ENCODE results near the gene TMEM178A.
"Not testable (repeated sequence)": the region's sequence is repeated elsewhere in the genome, so short reads cannot be mapped to it uniquely, and the experiment has no call there.

The TMEM178A gene

GRCh38 chr2:39665811-39666490, at the start of gene TMEM178A:
TMEM178A (plus strand) TSS chr2:39665917; CDS start chr2:39665975, 58 bp downstream.
- no peak for DNase-seq

- DNase-seq: no peak
Measured at GRCh38 chr2:39618236-39618635, 47.5 kb upstream of the TMEM178A start.

GRCh38 chr2:39618736-39619135, 47.0 kb upstream of the TMEM178A start:
- DNase-seq: no peak

GRCh38 chr2:39620067-39620466, 45.6 kb upstream of the TMEM178A start:
- no peak for DNase-seq

- DNase-seq: no peak
Measured at GRCh38 chr2:39621596-39621995, 44.1 kb upstream of the TMEM178A start.

GRCh38 chr2:39622860-39623259, 42.9 kb upstream of the TMEM178A start:
- no peak for DNase-seq

GRCh38 chr2:39623917-39624316, 41.8 kb upstream of the TMEM178A start:
- peak; percentile 45 for DNase-seq

- no peak for DNase-seq
Measured at GRCh38 chr2:39625193-39625926, 40.4 kb upstream of the TMEM178A start.

- no peak for DNase-seq
Measured at GRCh38 chr2:39625927-39626270, 39.8 kb upstream of the TMEM178A start.

- not testable (repeated sequence) for DNase-seq
Measured at GRCh38 chr2:39628346-39628745, 37.4 kb upstream of the TMEM178A start.

GRCh38 chr2:39629646-39630045, 36.1 kb upstream of the TMEM178A start:
- DNase-seq: no peak

GRCh38 chr2:39631256-39631655, 34.5 kb upstream of the TMEM178A start:
- DNase-seq: no peak

GRCh38 chr2:39631718-39632117, 34.0 kb upstream of the TMEM178A start:
- DNase-seq: no peak

GRCh38 chr2:39632876-39633275, 32.8 kb upstream of the TMEM178A start:
- DNase-seq: no peak

- no peak for DNase-seq
Measured at GRCh38 chr2:39636306-39636705, 29.4 kb upstream of the TMEM178A start.

GRCh38 chr2:39638581-39638980, 27.1 kb upstream of the TMEM178A start:
- no peak for DNase-seq

- DNase-seq: no peak
Measured at GRCh38 chr2:39640107-39640506, 25.6 kb upstream of the TMEM178A start.

- no peak for DNase-seq
Measured at GRCh38 chr2:39640681-39641080, 25.0 kb upstream of the TMEM178A start.

- no peak for DNase-seq
Measured at GRCh38 chr2:39641635-39642034, 24.1 kb upstream of the TMEM178A start.

GRCh38 chr2:39642051-39642718, 23.5 kb upstream of the TMEM178A start:
- no peak for DNase-seq

GRCh38 chr2:39645826-39646225, 19.9 kb upstream of the TMEM178A start:
- no peak for DNase-seq

- no peak for DNase-seq
Measured at GRCh38 chr2:39646267-39646666, 19.4 kb upstream of the TMEM178A start.

- no peak for DNase-seq
Measured at GRCh38 chr2:39647104-39647765, 18.5 kb upstream of the TMEM178A start.

GRCh38 chr2:39648580-39648979, 17.1 kb upstream of the TMEM178A start:
- no peak for DNase-seq

All from NCI-H1694 (cell line).